Diencephalon (tissue), 1 donor: ENCODE results near the gene SAMMSON. TPM values are rescaled to one million over a fixed set of nuclear protein-coding genes. Genes with fewer than 3 reads are reported as not detected.

Source experiments
- total RNA-seq: library from RNA; depleted of rRNA; stranded (reverse); fragments of >200 nt; gene quantifications from one replicate; pipeline ENCODE4 v1.2.3, GENCODE V29; 2014

The SAMMSON gene
- 0.23 TPM for total RNA-seq

DNA sequence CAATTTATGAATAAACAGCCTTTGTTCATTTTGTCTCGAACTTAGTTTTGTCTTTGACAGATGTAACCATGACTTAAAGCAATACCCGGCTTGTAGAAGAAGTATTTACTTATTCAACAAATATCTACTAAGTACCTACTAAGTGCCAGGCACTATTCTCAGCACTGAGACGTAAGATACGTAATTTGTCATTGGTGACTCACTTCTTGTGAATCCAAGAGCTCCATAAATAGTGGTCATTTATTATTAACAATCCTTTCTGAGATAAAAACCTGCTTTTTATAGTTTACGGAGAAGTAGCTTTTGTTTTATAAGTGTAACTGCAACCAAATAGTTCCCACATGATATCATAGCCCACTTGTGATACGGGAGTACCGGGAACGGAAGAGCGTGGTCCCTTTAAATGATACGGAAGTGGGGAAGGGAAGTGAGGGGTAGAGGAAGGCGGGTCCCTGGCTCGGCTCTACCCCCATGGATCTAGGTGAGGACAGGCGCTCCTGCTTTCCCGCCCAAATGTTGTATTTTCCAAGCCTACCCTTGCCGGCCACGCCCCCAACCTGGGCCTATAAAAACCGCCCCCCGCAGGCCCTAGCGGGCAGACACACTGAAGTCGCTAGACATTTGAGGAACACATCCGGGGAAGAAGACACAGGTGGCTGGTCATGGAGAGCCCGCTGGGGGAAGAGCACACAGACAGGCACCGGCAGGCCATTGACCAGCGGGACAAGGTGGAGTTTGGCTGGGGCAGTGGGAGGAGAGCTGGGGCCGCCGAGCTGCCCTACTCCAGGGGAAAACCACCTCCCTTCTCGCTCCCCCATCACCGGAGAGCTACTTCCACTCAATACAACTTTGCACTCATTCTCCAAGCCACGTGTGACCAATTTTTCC lies at the start of gene SAMMSON:
Gene SAMMSON (plus strand): TSS at position 594 of the 888 bp plus-strand sequence.

